Adipocyte (in vitro differentiated cells): ENCODE results near the gene EZR.
"Not testable (repeated sequence)": the region's sequence is repeated elsewhere in the genome, so short reads cannot be mapped to it uniquely, and the experiment has no call there.

Experiments
- DNase-seq: peaks from one replicate; pipeline ENCODE4 v3.0.0-alpha.2; 2015; ENCODE audit warnings: low read depth
- H3K27me3 ChIP-seq: replicated peaks from 2 replicates; pipeline ENCODE4 v1.7.0; 2013; ENCODE audit warnings: mild to moderate bottlenecking, low read length, moderate library complexity; ENCODE audit not compliant: control insufficient read depth, insufficient read depth
- H3K36me3 ChIP-seq: 2 replicates; pipeline ENCODE4 v1.7.0; 2013; ENCODE audit warnings: low read length, mild to moderate bottlenecking, moderate library complexity; ENCODE audit not compliant: control insufficient read depth, insufficient read depth, severe bottlenecking
- H3K4me1 ChIP-seq: 2 replicates; pipeline ENCODE4 v1.7.0; 2013; ENCODE audit warnings: mild to moderate bottlenecking, low read length, moderate library complexity; ENCODE audit not compliant: control insufficient read depth, insufficient read depth
- H3K4me3 ChIP-seq: 2 replicates; pipeline ENCODE4 v1.7.0; 2013; ENCODE audit warnings: mild to moderate bottlenecking, low read length, moderate library complexity
- H3K9ac ChIP-seq: 2 replicates; pipeline ENCODE4 v1.7.0; 2013; ENCODE audit warnings: mild to moderate bottlenecking, low read length, moderate library complexity
- H3K9me3 ChIP-seq: 2 replicates; pipeline ENCODE4 v1.7.0; 2013; ENCODE audit warnings: mild to moderate bottlenecking, low read length, moderate library complexity; ENCODE audit not compliant: control insufficient read depth

Gene EZR

DNA sequence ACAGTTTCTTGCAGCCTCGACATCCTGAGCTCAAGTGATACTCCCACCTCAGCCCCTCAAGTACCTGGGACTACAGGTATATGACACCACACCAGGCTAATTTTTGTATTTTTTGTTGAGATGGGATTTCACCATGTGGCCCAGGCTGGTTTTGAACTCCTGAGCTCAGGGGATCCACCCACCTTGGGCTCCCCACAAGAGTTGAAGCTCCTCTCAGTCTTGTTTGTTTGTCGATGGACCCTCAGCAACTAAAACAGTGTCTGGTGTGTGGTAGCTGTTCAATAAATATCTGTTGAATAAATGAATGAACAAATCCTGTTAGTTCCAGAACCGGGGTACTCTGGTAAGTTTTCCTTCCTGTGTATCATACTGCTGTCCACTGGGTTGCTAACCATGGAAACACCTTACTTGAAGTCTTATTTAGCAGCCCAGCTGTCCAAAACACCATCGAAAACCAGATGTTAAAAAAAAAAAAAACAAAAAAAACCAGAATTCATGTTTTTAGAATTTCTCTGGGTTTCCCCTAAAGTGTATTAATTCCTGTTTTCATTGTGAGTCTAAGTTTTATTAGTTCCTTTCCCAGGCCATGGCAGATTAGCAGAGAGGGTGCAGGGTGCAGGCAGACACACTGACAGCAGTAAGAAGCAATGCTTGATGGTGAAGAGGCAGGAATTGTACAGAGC lies 7.8 kb upstream of the EZR start:
- H3K9me3 ChIP-seq = no peaks in the 10 kb centered on the region
- H3K4me1 ChIP-seq = peaks cover 3% of the 10 kb centered on the region
- no peak for DNase-seq
- H3K4me3 ChIP-seq = no peak overlapping the region
- no peaks in the 10 kb centered on the region for H3K27me3 ChIP-seq
- H3K36me3 ChIP-seq = no peaks in the 10 kb centered on the region
- H3K9ac ChIP-seq = no peak overlapping the region

- H3K9ac ChIP-seq = no peak overlapping the region
- H3K36me3 ChIP-seq = no peaks in the 10 kb centered on the region
- no peaks in the 10 kb centered on the region for H3K27me3 ChIP-seq
- no peak for DNase-seq
- H3K4me1 ChIP-seq = peaks cover 3% of the 10 kb centered on the region
- no peak overlapping the region for H3K4me3 ChIP-seq
- no peaks in the 10 kb centered on the region for H3K9me3 ChIP-seq
Measured at GRCh38 chr6:158825951-158826306, 6.8 kb upstream of the EZR start.

DNA sequence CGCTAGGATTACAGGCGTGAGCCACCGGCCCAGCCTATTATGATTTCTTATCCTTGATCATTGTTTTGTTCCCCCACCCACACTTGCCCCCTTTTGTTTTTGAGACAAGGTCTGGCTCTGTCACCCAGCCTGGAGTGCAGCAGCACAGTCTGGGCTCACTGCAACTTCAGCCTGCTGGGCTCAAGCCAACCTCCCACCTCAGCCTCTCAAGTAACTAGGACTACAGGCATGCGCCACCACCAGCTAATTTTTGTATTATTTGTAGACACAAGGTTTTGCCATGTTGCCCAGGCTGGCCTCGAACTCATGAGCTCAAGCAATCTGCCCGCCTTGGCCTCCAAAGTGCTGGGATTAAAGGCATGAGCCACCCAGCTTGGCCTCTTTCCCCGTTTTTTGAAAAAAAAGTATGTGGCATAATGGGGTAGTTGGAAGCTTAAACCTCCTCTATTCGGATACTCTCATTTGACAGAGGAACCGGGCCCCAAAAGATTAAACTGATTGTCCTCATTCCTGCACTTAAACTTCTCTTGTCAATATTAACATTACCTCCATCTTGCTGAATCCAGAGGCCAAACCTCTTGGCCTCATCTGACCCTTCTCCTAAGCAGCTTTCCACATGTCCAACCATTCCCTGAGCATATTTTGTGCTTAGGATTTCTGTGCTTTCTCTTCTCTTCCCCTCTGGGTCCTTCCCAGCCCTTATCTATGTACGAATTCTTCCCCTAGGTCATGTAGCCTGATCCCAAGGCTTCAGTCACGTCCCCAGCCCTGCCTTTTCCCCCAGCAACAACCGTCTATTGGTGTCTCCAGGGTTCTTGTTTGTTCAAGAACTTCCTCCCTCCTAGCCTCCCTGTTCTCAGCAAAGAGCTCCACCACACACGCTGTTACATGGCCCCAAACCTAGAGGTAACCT lies 6.1 kb upstream of the EZR start:
- no peaks in the 10 kb centered on the region for H3K27me3 ChIP-seq
- H3K9ac ChIP-seq = no peak overlapping the region
- no peak overlapping the region for H3K4me3 ChIP-seq
- H3K4me1 ChIP-seq = peaks cover 3% of the 10 kb centered on the region
- no peak for DNase-seq
- no peaks in the 10 kb centered on the region for H3K36me3 ChIP-seq
- no peaks in the 10 kb centered on the region for H3K9me3 ChIP-seq

DNA sequence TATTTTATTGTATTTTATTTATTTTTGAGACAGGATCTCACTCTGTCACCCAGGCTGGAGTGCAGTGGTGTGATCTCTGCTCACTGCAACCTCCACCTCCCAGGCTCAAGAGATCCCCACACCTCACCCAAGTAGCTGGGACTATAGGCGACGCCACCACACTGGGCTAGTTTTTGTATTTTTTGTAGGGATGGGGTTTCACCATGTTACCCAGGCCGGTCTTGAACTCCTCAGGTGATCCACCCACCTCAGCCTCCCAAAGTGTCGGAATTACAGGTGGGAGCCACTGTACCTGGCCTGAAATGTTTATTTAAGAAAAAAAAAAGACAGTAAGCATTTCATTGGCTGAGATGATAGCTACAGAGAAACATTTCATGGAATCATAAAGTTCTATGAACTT lies 4.4 kb upstream of the EZR start:
- not testable (repeated sequence) for H3K4me3 ChIP-seq, H3K36me3 ChIP-seq, H3K27me3 ChIP-seq, H3K9ac ChIP-seq, H3K9me3 ChIP-seq, DNase-seq, H3K4me1 ChIP-seq

- no peaks in the 10 kb centered on the region for H3K9me3 ChIP-seq
- no peak overlapping the region for H3K4me3 ChIP-seq
- no peak overlapping the region for H3K9ac ChIP-seq
- H3K36me3 ChIP-seq = no peaks in the 10 kb centered on the region
- peak; percentile 55 for DNase-seq
- no peaks in the 10 kb centered on the region for H3K27me3 ChIP-seq
- peaks cover 7% of the 10 kb centered on the region for H3K4me1 ChIP-seq
Measured at GRCh38 chr6:158819977-158820622, 932 bp upstream of the EZR start.

GRCh38 chr6:158818581-158819212 lies 471 bp downstream of the EZR start:
- peaks cover 7% of the 10 kb centered on the region for H3K4me1 ChIP-seq
- DNase-seq = peak; percentile 86
- H3K9me3 ChIP-seq = no peaks in the 10 kb centered on the region
- H3K4me3 ChIP-seq = peak overlapping the region; percentile 83
- no peak overlapping the region for H3K9ac ChIP-seq
- H3K27me3 ChIP-seq = no peaks in the 10 kb centered on the region
- no peaks in the 10 kb centered on the region for H3K36me3 ChIP-seq

DNA sequence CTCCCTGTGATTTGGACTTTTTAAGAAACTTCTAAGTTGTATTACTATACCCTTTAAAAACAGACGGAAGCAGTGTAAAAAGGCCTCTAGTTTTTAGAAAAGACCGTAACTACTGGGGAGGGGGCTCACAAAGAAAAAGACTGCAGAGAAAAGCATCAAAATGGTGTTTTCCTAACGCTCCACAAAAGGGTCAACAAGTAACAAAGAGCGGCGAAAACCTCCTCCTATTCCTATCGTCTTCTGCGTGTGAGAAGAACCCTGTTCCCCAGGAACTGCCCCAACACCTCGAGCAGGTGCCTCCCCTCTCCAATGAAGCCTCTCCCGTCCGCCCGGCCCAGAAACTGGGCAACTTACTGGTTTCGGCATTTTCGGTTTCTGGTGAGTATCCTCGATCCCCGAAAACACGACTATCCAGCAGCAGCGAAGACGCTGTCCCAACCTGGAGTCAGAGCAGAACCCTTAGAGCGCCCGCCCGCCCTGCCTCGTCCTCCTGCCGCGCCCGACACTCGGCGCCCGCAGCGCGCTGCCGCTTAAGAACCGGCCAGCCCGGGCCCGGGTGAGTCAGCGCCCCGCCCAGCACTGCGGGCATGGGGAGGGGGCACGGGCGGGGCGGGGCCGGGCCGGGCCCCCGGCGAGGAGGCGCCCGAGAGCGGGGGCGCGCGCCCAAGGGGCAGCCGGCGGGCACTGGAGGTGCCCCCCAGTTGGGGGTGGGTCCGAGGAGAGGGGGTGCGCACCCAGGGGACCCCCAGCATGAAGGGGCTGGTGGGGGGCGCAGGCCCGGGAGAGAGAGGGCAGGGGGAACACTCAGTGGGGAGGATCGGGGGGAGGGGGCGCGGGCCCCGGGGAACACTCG lies 1.2 kb downstream of the EZR start:
- Histone ChIP-seq H3K4me3 (peak overlapping the region; percentile 83), H3K9me3 (no peaks in the 10 kb centered on the region)

DNA sequence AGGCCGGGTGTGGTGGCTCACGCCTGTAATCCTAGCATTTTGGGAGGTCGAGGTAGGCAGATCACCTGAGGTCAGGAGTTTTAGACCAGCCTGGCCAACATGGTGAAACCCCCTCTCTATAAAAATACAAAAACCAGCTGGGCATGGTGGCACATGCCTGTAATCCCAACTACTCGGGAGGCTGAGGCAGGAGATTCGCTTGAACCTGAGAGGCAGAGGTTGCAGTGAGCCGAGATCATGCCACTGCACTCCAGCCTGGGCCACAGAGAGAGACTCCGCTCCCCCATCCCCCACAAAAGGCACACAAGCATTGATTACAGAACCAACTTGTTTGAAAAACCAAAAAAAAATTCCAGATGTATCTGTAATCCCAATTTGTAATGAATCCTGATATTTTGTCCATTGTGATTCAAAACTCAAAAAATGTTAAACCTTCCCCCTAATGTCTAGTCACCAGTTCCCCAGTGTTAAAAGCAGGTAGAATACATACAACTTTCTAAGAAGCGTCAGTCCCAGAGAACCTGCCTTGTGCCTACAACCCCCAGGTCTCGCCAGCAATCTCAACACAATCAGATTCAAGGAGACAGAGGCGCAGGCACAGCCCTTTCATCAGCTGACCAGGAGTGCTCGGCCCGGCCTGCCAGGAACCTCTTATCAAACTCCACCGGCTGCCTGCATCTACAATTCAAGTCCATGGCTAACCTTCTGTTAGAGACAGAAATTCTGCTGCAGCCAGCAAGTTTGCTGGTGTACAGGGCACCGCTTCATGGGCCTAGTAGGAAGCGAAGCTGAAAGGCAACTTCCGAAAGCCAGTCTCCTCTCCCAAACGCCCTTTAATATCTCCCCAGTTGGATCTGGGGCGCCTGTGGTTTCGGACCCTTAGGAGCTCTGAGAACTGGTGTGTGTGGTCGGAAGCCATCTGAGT lies 2.1 kb downstream of the EZR start:
- no peaks in the 10 kb centered on the region for H3K36me3 ChIP-seq
- H3K4me3 ChIP-seq = peak overlapping the region; percentile 83
- peak; percentile 48 for DNase-seq
- peak overlapping the region; percentile 70 for H3K9ac ChIP-seq
- H3K27me3 ChIP-seq = no peaks in the 10 kb centered on the region
- no peaks in the 10 kb centered on the region for H3K9me3 ChIP-seq
- H3K4me1 ChIP-seq = peaks cover 7% of the 10 kb centered on the region

More for the DNA sequence above, 1.2 kb downstream of the EZR start:
- Histone ChIP-seq H3K27me3 (no peaks in the 10 kb centered on the region), H3K4me1 (peaks cover 7% of the 10 kb centered on the region), H3K36me3 (no peaks in the 10 kb centered on the region), H3K9ac (peak overlapping the region; percentile 70)
- peak; percentile 93 for DNase-seq

DNA sequence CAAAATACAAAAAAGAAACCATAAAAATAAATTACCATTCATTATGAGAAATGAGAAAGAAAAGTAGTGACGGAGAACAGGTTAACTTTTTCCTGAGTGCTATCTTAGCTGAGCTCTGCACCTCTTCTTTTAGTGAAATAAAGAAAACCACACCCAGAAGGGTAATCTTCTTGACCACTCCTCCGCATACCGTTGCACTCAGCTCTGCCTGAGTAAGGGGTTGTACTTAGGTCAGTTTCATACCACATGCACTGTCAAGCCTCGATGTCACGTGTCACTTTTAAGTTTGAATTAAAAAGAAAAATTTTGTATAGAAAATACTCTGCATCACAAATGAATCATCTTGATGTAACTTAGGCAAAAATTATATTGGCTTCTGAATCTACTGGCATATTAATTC lies 2.8 kb downstream of the EZR start:
- no peaks in the 10 kb centered on the region for H3K27me3 ChIP-seq
- H3K4me3 ChIP-seq = no peak overlapping the region
- no peaks in the 10 kb centered on the region for H3K9me3 ChIP-seq
- H3K4me1 ChIP-seq = peaks cover 7% of the 10 kb centered on the region
- no peak for DNase-seq
- H3K36me3 ChIP-seq = no peaks in the 10 kb centered on the region
- H3K9ac ChIP-seq = no peak overlapping the region

DNA sequence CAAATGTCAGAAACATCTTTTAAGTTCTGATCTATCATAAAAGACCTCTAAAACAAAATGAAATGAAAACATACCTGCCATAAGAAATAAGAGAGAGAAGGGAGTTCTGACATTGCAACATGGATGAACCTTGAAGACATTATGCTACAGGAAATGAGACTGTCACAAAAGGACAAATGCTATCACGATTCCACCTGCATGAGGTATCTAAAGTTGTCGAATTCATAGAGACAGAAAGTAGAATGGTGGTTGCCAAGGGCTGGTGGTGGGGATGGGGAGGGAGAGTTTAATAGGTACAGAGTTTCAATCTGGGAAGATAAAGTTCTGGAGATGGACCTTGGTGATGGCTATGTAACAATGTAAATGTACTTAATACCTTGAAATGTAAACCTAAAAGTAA lies 3.3 kb downstream of the EZR start:
- Histone ChIP-seq H3K4me1 (peaks cover 7% of the 10 kb centered on the region), H3K36me3 (no peaks in the 10 kb centered on the region), H3K9ac (no peak overlapping the region), H3K4me3 (no peak overlapping the region), H3K9me3 (no peaks in the 10 kb centered on the region), H3K27me3 (no peaks in the 10 kb centered on the region)
- DNase-seq = no peak
